Suppressor macrophage (primary cell): ENCODE data around the gene CAMK1.
"Not testable (repeated sequence)": the region's sequence is repeated elsewhere in the genome, so short reads cannot be mapped to it uniquely, and the experiment has no call there.

Experiments
- DNase-seq, 4 experiments: peaks; one replicate each; pipeline ENCODE4 v3.0.0-alpha.2; 2020 to 2022

CAMK1 gene

DNA sequence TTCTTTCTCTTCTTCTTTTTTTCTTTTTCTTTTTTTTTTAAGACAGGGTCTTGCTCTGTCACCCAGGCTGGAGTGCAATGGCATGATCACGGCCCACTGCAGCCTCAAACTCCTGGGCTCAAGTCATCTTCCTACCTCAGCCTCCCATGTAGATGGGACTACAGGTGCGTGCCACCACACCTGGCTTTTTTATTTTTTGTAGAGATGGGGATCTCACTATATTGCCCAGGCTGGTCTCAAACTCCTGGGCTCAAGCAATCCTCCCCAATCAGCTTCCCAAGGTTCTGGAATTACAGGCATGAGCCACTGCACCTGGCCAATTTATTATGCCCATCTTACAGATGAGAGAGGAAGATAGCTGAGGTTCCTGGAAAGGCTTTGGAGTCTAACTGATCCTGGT is 1.3 kb upstream of the CAMK1 start:
- DNase-seq, result not testable (repeated sequence)

DNA sequence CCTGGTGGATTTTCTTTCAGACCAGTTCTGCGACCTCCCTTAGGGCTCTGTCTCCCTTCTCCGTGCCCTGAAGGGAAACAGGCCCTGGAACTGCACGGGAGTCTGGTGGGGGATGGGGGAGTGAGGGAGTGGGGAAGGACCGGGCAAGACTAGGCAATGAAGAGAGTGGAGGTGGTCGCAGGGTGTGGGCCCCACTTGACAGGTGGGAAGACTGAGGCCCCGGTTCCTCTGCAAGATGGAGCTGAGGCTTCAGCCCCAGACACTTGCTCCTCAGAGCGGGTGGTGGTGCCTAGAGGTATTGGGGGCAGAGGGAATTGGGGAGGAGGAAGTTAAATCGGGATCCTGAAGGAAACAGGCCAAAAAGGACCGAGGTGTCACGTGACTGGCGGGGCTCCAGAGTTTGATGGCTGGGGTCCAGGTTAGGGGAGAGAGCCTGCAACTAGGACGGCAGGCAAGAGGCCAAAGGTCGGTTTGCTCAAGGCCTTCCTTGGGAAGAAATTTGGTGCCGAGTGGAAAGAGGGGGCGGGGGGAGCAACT is 597 bp upstream of the CAMK1 start:
- peak in 2 of 4 experiments; percentile 28 to 39 for DNase-seq

GRCh38 chr3:9769012-9769411 is 735 bp downstream of the CAMK1 start:
- no peak for DNase-seq

DNA sequence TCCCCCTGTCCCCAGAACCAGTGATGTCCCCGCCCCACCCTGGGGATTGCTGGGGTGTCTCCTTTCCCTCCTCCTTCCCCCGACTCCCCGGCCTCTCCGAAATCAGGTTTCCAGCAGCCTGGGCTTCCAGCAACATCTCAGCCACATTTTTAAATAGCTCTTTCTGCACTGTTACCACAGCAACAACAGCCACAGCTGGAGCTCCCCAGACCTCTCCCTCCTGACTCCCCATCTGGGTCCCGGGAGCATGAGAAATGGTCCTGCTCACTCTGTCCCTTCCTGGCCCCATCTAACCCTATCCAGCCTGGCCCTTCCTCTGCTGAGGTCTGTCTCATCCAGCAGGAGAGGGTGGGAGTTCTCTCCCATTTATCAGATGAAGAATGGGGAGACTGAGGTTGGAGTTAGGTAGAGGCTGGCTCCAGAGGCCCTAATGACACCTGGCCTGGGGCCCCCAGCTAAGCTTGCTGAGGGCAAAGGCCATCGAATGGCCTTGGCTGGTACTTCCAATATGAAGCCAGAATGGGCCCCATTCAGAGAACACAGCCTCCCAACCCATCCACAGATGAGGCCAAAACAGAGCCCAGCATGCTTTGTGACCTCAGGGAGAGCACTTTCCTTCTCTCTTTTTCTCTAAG is 1.5 kb downstream of the CAMK1 start:
- DNase-seq, result no peak

GRCh38 chr3:9767418-9767817 is 2.3 kb downstream of the CAMK1 start:
- DNase-seq, result peak; percentile 58 to 76 (median 71)

GRCh38 chr3:9765865-9766264 is 3.9 kb downstream of the CAMK1 start:
- DNase-seq, result no peak

- DNase-seq, result no peak
Measured at GRCh38 chr3:9762871-9763270, 6.9 kb downstream of the CAMK1 start.

DNA sequence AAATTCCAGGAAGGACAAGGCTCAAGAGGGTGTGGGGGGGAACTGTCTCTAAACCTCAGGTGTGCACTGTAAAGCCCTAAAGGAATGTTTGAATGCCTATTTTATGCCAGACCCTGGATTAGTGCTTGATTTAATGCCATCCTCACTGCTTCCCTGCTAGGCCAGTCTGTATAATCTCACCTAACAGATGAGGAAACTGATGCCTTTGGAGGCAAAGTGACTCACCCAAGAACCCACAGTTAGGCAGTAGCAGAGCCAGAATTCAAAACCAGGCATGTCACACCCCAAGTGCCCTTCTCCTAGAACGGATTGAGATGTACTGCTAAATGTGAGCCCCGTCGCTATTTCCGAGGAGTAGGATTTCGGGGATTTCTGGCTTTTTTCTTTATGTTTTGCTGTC is 7.8 kb downstream of the CAMK1 start:
- DNase-seq, result no peak

DNA sequence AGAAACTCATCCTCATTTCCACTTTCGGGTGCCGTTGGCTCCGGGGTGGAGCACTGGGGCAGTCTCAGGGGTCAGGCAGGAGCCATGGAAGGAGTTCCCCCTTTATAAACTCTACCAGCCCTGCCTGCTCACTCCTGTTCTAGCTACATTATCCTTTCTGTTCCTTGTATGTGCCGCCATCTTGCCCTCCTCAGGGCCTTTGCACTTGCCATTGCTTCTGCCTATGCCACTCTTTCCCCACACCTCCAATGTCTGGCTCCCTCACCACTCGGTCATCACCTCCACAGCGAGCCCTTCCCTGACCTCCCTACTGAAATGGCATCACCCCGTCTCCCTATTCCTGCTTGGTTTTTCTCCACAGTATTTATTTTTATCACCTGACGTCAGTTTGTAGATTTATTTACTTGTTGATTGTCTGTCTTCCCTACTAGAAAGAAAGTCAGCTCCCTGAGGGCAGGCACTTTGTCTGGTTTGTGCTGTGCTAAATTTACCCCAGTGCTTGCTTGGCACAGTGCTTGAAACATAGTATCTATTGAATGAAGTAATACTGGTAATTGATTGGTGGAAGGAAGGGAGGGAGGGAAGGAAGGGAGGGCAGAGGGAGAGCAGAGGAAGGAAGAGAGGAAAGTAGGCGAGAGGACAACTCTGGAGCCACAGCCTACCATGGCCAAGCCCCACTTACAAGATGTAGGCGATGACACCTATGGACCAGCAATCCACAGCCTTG is 8.8 kb downstream of the CAMK1 start:
- no peak for DNase-seq

GRCh38 chr3:9757427-9757826 is 12.3 kb downstream of the CAMK1 start:
- no peak for DNase-seq

GRCh38 chr3:9754678-9755077 is 15.1 kb downstream of the CAMK1 start:
- DNase-seq, result peak in 1 of 4 experiments; percentile 29

- peak in 1 of 4 experiments; percentile 12 for DNase-seq
Measured at GRCh38 chr3:9750556-9751411, 19.0 kb downstream of the CAMK1 start.

GRCh38 chr3:9749645-9750555 is 19.8 kb downstream of the CAMK1 start, which contains the start of gene OGG1:
TSS of gene OGG1 (plus strand) at chr3:9749952. CDS start at chr3:9750287, 335 bp downstream.
- peak; percentile 98 to 99 (median 99) for DNase-seq

DNA sequence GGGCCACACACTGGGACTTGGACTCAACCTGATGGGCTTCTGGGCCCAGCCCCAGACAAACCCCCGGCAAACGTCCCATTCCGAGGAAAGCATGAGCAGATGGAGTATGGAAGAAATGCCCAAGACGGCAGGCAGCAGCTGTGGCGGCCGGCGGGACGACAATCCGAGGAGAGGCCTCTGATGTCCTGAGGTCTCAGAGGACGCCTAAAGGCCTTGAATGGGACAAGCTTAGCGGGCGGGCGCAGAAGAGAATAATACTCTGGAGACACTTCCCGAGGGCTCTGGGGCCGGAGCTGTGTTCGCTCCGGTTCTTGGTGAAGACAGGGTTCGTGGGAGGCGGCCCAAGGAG is 20.5 kb downstream of the CAMK1 start:
- DNase-seq, result no peak

DNA sequence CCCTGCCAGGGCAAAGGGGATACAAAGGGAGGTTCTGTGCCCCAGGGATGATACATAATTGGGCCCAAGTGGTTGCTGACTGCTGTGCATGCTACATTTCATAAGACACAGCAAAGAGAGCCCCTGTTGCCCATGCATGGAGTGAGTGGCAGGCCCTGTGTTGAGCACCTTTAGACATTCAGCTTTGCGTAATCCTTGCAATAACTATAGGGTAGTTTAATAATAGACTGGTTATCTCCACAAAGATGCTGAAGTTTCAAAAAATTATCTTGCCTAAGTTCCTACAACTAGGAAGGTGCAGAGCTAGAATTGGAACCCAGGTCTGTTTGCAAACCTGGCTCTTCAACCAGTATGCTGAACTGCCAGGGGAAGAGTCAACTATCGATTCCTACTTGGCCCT is 21.7 kb downstream of the CAMK1 start:
- no peak for DNase-seq

DNA sequence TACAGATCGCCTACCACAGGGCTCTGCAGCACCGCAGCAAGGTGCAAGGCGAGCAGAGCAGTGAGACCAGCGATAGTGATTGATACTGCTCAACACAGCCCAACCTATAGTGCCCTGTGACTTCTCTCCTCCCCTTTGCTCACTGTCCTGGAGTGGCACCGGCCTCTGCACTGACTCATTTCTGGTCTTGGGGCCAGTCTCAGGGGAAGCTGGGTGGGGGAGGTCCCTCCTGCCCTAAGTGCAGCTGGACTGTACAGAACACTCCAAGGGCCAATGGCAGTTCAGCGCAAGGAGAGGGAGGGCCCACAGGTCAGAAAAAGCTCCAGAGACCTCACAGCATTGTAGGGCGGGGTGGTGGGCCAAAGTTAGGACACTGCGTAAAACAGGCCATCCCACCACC is 22.5 kb downstream of the CAMK1 start:
- DNase-seq, result peak; percentile 50 to 72 (median 62)

DNA sequence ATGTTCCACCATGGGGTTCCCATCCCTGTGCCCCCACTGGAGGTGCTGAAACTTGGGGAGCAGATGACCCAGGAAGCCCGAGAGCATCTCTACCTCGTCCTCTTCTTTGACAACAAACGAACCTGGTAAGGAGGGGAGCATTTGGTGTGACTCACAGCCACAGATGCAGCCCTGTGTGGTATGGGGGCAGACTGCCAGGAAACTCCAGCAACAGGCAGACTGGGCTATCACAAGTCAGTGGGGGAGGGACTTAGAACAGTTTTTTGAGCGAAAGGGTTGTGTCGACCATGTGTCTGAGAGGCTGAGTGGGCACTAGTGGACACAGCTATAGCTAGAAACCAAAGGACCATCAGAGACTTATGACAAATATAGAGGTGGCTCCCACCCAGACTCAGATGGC is 23.4 kb downstream of the CAMK1 start:
- no peak for DNase-seq

GRCh38 chr3:9745521-9745920 is 24.2 kb downstream of the CAMK1 start:
- DNase-seq, result no peak

DNA sequence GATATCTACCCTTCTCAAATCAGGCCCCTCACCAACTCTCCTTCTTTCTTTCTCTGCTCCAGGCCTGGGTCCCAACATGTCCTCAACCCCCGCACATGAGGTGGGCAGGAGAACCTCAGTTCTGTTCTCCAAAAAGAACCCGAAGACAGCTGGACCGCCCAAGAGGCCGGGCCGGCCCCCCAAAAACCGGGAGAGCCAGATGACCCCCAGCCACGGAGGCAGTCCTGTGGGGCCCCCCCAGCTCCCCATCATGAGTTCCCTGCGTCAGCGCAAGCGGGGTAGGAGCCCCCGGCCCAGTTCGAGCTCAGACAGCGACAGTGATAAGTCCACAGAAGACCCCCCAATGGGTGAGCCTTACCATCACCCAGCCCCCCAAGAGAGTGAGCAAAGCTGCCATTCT is 25.6 kb downstream of the CAMK1 start:
- DNase-seq, result no peak

DNA sequence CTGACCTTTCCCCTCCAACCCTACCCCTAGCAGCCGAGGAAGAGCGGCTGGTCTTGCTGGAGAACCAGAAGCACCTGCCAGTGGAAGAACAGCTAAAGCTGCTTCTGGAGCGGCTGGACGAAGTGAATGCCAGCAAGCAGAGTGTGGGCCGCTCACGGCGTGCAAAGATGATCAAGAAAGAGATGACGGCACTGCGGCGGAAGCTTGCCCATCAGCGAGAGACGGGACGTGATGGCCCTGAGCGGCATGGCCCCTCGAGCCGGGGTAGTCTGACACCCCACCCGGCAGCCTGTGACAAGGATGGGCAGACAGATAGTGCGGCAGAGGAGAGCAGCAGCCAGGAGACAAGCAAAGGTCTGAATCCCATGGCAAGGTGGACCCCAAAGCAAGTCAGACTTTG is 26.2 kb downstream of the CAMK1 start:
- no peak for DNase-seq

GRCh38 chr3:9742560-9742959 is 27.2 kb downstream of the CAMK1 start:
- DNase-seq, result no peak

DNA sequence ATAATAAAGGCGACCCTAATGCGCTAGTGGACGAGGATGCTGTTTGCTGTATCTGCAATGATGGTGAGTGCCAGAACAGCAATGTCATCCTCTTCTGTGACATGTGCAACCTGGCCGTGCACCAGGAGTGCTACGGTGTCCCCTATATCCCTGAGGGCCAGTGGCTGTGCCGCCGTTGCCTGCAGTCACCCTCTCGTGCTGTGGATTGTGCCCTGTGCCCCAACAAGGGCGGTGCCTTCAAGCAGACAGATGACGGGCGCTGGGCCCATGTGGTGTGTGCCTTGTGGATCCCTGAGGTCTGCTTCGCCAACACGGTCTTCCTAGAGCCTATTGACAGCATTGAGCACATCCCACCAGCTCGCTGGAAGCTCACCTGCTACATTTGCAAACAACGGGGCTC is 30.6 kb downstream of the CAMK1 start:
- DNase-seq, result no peak
